ENCODE measurements around the gene RPA4. TPM values are rescaled to one million over a fixed set of nuclear protein-coding genes. Genes with fewer than 3 reads are reported as not detected.

The RPA4 gene
- total RNA-seq, 1 experiment from 2014 or later: 0.28 TPM

GRCh38 chrX:96907516-96908272 is 24.0 kb downstream of the RPA4 start:
- no peaks in the 10 kb centered on the region for H3K36me3 ChIP-seq (replicated peaks; ENCODE audit: control insufficient read depth, insufficient read depth, low read length)
- no peak overlapping the region for H3K4me3 ChIP-seq (ENCODE audit: insufficient read depth, low read depth, low read length)
- no peaks in the 10 kb centered on the region for H3K27me3 ChIP-seq (ENCODE audit: control insufficient read depth, insufficient read depth, low read length)
- DNase-seq: no peak

GRCh38 chrX:96909291-96909690 is 25.6 kb downstream of the RPA4 start:
- Histone ChIP-seq H3K4me3 (ENCODE audit: insufficient read depth, low read depth, low read length) (no peak overlapping the region), H3K36me3 (replicated peaks; ENCODE audit: control insufficient read depth, insufficient read depth, low read length) (no peaks in the 10 kb centered on the region), H3K27me3 (ENCODE audit: control insufficient read depth, insufficient read depth, low read length) (no peaks in the 10 kb centered on the region)
- DNase-seq: peak; percentile 1

- Histone ChIP-seq H3K4me3 (ENCODE audit: insufficient read depth, low read depth, low read length) (no peak overlapping the region), H3K27me3 (ENCODE audit: control insufficient read depth, insufficient read depth, low read length) (no peaks in the 10 kb centered on the region), H3K36me3 (replicated peaks; ENCODE audit: control insufficient read depth, insufficient read depth, low read length) (no peaks in the 10 kb centered on the region)
- DNase-seq: no peak
These were observed 35.2 kb downstream of the RPA4 start for GRCh38 chrX:96918864-96919263.

GRCh38 chrX:96919672-96920071 is 36.0 kb downstream of the RPA4 start:
- no peaks in the 10 kb centered on the region for H3K36me3 ChIP-seq (replicated peaks; ENCODE audit: control insufficient read depth, insufficient read depth, low read length)
- no peak overlapping the region for H3K4me3 ChIP-seq (ENCODE audit: insufficient read depth, low read depth, low read length)
- DNase-seq: no peak
- H3K27me3 ChIP-seq (ENCODE audit: control insufficient read depth, insufficient read depth, low read length): no peaks in the 10 kb centered on the region

GRCh38 chrX:96924581-96924980 is 40.9 kb downstream of the RPA4 start:
- H3K4me3 ChIP-seq (ENCODE audit: insufficient read depth, low read depth, low read length): no peak overlapping the region
- no peaks in the 10 kb centered on the region for H3K36me3 ChIP-seq (replicated peaks; ENCODE audit: control insufficient read depth, insufficient read depth, low read length)
- no peaks in the 10 kb centered on the region for H3K27me3 ChIP-seq (ENCODE audit: control insufficient read depth, insufficient read depth, low read length)
- no peak for DNase-seq

- Histone ChIP-seq H3K27me3 (ENCODE audit: control insufficient read depth, insufficient read depth, low read length) (no peaks in the 10 kb centered on the region), H3K4me3 (ENCODE audit: insufficient read depth, low read depth, low read length) (no peak overlapping the region), H3K36me3 (replicated peaks; ENCODE audit: control insufficient read depth, insufficient read depth, low read length) (no peaks in the 10 kb centered on the region)
- DNase-seq: no peak
These were observed 45.3 kb downstream of the RPA4 start for GRCh38 chrX:96929036-96929435.

Other genes starting within 250 kb of the RPA4 start
- gene DIAPH2, start 199.1 kb upstream of the RPA4 start, total RNA-seq (2014; rRNA removed; shearing (Covaris generic)): 20.4 and 30.1 TPM in 2 replicates

Measured in H7 (cell line).